Body of pancreas (tissue), 4 donors: ENCODE data around the gene MAD1L1.

ENCODE experiments used
- CTCF ChIP-seq, 7 experiments: fragments of 450-650 bp in 4 of 7; fragments of 200-600 bp in 3 of 7; sonication (generic) in 3 of 7; IDR thresholded peaks; one replicate each; pipeline ENCODE4 v1.5.1; 2016 to 2019; ENCODE audit warnings: antibody characterized with exemption in 7 of 7
- POLR2A ChIP-seq, 3 donors: fragments of 450-650 bp; IDR thresholded peaks; one replicate each; pipeline ENCODE4 v1.6.1; 2016; ENCODE audit warnings: antibody characterized with exemption in 3 of 3, mild to moderate bottlenecking in 2 of 3

GRCh38 chr7:1813394-1814088 lies 419.2 kb downstream of the MAD1L1 start:
- no peak for TF ChIP-seq CTCF (IDR thresholded peaks at IDR 0.05)
- no peak for TF ChIP-seq POLR2A (IDR thresholded peaks at IDR 0.05)
